Measurements from ENCODE around the gene SP2.
"Not testable (repeated sequence)": the region's sequence is repeated elsewhere in the genome, so short reads cannot be mapped to it uniquely, and the experiment has no call there.

Gene SP2

GRCh38 chr17:47934856-47935255, 38.8 kb downstream of the SP2 start:
- Histone ChIP-seq H2AFZ (ENCODE audit: low read depth) (no peak overlapping the region), H3K4me1 (ENCODE audit: low read depth, poor library complexity, severe bottlenecking) (peaks cover 26% of the 10 kb centered on the region), H3K27ac (no peak overlapping the region)

GRCh38 chr17:47935468-47935867, 39.4 kb downstream of the SP2 start:
- not testable (repeated sequence) for H3K4me3 ChIP-seq (IDR thresholded peaks at IDR 0.05; ENCODE audit: insufficient read depth, low read depth, low read length); H3K9ac ChIP-seq; H3K27ac ChIP-seq; H3K36me3 ChIP-seq (ENCODE audit: insufficient read depth); H3K27me3 ChIP-seq (ENCODE audit: insufficient read depth, low read depth); H3K4me2 ChIP-seq; H2AFZ ChIP-seq (ENCODE audit: low read depth); H3K79me2 ChIP-seq (ENCODE audit: insufficient read depth, low read depth); H4K20me1 ChIP-seq (ENCODE audit: insufficient read depth)
- peaks cover 32% of the 10 kb centered on the region for H3K4me1 ChIP-seq (ENCODE audit: low read depth, poor library complexity, severe bottlenecking)

More at GRCh38 chr17:47934856-47935255, 38.8 kb downstream of the SP2 start:
- no peaks in the 10 kb centered on the region for H3K27me3 ChIP-seq (ENCODE audit: insufficient read depth, low read depth)
- no peak for TF ChIP-seq CTCF (conservative IDR thresholded peaks at IDR 0.05; ENCODE audit: low read depth, low read length)
- no peaks in the 10 kb centered on the region for H3K79me2 ChIP-seq (ENCODE audit: insufficient read depth, low read depth)
- no peaks in the 10 kb centered on the region for H3K36me3 ChIP-seq (ENCODE audit: insufficient read depth)
- H4K20me1 ChIP-seq (ENCODE audit: insufficient read depth), result no peaks in the 10 kb centered on the region
- H3K9ac ChIP-seq, result no peak overlapping the region
- no peak overlapping the region for H3K4me2 ChIP-seq
- H3K4me3 ChIP-seq (IDR thresholded peaks at IDR 0.05; ENCODE audit: insufficient read depth, low read depth, low read length), result no peak overlapping the region

GRCh38 chr17:47935961-47936360, 39.9 kb downstream of the SP2 start:
- H3K27me3 ChIP-seq (ENCODE audit: insufficient read depth, low read depth), result no peaks in the 10 kb centered on the region
- no peak overlapping the region for H2AFZ ChIP-seq (ENCODE audit: low read depth)
- no peak overlapping the region for H3K4me2 ChIP-seq
- TF ChIP-seq CTCF (conservative IDR thresholded peaks at IDR 0.05; ENCODE audit: low read depth, low read length), result no peak
- no peaks in the 10 kb centered on the region for H4K20me1 ChIP-seq (ENCODE audit: insufficient read depth)
- no peak overlapping the region for H3K27ac ChIP-seq
- H3K9ac ChIP-seq, result no peak overlapping the region
- H3K36me3 ChIP-seq (ENCODE audit: insufficient read depth), result no peaks in the 10 kb centered on the region
- H3K4me1 ChIP-seq (ENCODE audit: low read depth, poor library complexity, severe bottlenecking), result peaks cover 37% of the 10 kb centered on the region
- H3K4me3 ChIP-seq (IDR thresholded peaks at IDR 0.05; ENCODE audit: insufficient read depth, low read depth, low read length), result no peak overlapping the region
- no peaks in the 10 kb centered on the region for H3K79me2 ChIP-seq (ENCODE audit: insufficient read depth, low read depth)

- Histone ChIP-seq H3K36me3 (ENCODE audit: insufficient read depth) (no peaks in the 10 kb centered on the region), H3K4me1 (ENCODE audit: low read depth, poor library complexity, severe bottlenecking) (peaks cover 45% of the 10 kb centered on the region)
Measured at GRCh38 chr17:47937941-47938340, 41.9 kb downstream of the SP2 start.

More at GRCh38 chr17:47937941-47938340, 41.9 kb downstream of the SP2 start:
- peak overlapping the region; percentile 87 for H3K4me2 ChIP-seq
- H3K9ac ChIP-seq, result peak overlapping the region; percentile 63; the same call in 1 of the 2 replicates
- no peak for TF ChIP-seq CTCF (conservative IDR thresholded peaks at IDR 0.05; ENCODE audit: low read depth, low read length)
- H3K4me3 ChIP-seq (IDR thresholded peaks at IDR 0.05; ENCODE audit: insufficient read depth, low read depth, low read length), result no peak overlapping the region
- H3K79me2 ChIP-seq (ENCODE audit: insufficient read depth, low read depth), result peaks cover 12% of the 10 kb centered on the region; the same call in 1 of the 2 replicates
- no peaks in the 10 kb centered on the region for H4K20me1 ChIP-seq (ENCODE audit: insufficient read depth)
- H3K27me3 ChIP-seq (ENCODE audit: insufficient read depth, low read depth), result no peaks in the 10 kb centered on the region
- H2AFZ ChIP-seq (ENCODE audit: low read depth), result peak overlapping the region; percentile 47
- peak overlapping the region; percentile 75 for H3K27ac ChIP-seq

Data from KMS-11 (cell line).